Sciatic nerve (tissue), 2 donors: Measurements from ENCODE around the gene TBL3. TPM values are rescaled to one million over a fixed set of nuclear protein-coding genes. Genes with fewer than 3 reads are reported as not detected.
"Not testable (repeated sequence)": the region's sequence is repeated elsewhere in the genome, so short reads cannot be mapped to it uniquely, and the experiment has no call there.

Experiments used
- ATAC-seq: fragments of 200-7000 bp; cut with Tn5 transposase; one replicate; pipeline ENCODE4 v1.9.1; 2020; ENCODE audit warnings: mild to moderate bottlenecking, moderate library complexity
- DNase-seq: peaks from one replicate; pipeline ENCODE4 v3.0.0-alpha.2; 2020; ENCODE audit warnings: low spot score
- intact Hi-C: fragments of 100-400 bp; cut with DNase I; formaldehyde crosslinking; loops from one replicate; pipeline ENCODE4 v1.14.2; 2022
- total RNA-seq: library from RNA; stranded (reverse); fragmentation: NEBNext Ultra II Directional; extraction: Animal tissue kit (Norgen Biotek cat#: 25700); gene quantifications from one replicate; pipeline ENCODE4 v1.2.1, GENCODE V29; 2021
- donor health status: DM: no; HTN: no; CAD: no.
- donor health status: DM: no; HTN: no; CAD: no.

Gene TBL3
- total RNA-seq, 1 donor from 2014 or later: 21.8 TPM

DNA sequence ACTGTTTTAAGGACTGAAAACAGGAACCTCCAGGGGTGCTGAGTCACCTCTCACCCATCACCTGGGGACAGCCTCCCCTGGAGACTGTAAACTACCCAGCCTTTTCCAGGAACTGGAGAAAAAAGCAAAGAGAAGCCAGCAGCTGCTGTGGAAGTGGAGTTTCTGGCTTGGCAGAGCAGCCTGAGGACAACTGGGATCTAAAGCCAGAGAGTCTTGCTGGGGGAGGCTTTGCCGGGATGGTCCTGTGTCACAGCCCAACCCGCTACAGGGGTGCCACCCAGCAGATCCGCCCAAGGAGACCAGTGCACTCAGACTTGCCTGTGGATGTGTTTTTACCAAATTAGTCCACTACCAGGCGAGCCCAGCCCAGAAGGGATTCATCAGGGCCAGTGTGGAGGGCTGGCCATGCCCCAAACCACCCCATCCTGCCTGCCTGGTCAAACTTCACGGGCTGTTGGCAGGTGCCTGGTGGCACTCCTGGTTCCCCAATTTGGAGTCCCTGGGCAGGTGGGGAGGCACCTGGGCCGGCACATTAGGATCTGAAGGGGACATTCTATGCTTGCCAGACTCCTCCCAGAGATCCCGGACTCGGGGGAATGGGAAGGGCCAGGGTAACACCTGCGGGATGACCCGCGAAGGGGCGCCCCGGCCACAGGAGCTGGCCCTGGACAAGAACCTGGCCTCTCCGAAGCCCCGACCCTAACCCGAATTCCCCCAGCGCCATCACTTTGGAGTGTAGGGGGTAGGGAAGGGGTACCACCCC lies 29.6 kb upstream of the TBL3 start:
- DNase-seq: no peak
- intact Hi-C loops: no loop called here
- peak; percentile 2 for ATAC-seq

DNA sequence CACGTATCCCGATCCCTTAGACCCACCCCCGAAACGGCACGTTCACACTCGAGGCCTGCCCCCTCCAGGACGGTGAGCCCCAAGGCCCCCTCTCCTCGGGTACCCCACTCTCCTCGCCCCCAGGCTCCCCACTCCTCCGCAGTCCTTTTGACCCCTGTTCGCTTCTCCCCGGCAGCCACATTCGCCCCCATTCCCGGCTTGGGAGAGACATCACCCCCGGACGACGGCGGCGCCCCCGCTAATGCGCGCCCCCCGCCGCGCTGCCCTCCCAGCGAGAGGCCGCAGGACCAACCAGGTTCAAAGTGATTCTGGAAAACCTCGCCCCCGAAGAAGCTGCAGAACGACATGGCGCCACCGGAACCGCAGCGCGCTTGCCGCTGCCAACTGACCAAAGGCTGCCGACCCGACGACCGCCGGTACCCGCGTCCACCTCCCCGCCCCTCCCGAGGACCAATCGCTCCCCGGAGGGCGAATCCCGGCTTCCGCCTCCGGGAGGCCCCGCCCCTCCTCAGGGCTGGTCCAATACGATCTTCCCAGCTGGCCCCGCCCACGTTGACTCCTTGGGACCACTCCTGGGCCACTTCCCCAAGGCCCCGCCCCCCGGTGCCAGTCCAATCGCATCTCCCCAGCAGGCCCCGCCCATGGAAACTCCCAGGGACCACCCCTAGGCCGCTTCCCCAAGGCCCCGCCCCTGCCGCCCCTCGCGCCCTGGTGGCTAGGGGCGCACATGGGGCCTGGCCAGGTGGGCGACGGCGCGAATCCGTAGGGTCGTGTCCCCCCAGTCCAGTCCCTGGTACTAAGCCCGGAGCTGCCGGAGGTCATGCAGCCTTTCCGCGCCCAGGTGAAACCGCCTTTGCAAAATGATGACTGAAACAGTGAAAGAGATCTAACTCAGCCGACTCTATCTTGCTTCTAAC lies 28.8 kb upstream of the TBL3 start, which contains the start of gene MSRB1:
TSS of gene MSRB1 (minus strand) at position 390 of the 917 bp plus-strand sequence. CDS start at position 347, 43 bp downstream.
- peak; percentile 98 for ATAC-seq
- intact Hi-C loops: no loop called here
- DNase-seq: peak; percentile 100

DNA sequence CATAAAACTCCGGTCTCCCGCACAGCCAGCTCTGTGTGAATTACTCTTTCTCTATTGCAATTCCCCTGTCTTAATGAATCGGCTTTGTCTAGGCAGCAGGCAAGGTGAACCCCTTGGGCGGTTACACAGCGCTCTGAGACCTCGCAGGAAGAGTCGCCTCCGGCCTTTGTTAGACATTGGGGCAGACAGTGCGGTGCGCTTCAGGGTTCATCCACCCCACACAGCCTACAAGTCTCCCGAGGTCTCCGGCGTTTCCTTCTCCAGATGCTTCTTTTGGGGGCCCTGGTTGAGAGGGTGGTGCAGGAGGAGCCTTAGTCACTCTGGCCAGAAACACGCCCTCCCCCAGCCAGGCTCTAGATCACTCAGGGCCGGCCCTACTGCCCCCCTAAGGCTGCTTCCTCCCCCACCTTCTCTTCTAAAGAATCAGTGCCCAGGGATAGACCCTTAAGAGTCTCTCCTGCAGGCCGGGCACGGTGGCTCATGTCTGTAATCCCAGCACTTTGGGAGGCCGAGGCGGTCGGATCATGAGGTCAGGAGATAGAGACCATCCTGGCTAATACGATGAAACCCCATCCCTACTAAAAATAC lies 27.1 kb upstream of the TBL3 start:
- ATAC-seq (no peak), DNase-seq (no peak)
- intact Hi-C loops: no loop called here

DNA sequence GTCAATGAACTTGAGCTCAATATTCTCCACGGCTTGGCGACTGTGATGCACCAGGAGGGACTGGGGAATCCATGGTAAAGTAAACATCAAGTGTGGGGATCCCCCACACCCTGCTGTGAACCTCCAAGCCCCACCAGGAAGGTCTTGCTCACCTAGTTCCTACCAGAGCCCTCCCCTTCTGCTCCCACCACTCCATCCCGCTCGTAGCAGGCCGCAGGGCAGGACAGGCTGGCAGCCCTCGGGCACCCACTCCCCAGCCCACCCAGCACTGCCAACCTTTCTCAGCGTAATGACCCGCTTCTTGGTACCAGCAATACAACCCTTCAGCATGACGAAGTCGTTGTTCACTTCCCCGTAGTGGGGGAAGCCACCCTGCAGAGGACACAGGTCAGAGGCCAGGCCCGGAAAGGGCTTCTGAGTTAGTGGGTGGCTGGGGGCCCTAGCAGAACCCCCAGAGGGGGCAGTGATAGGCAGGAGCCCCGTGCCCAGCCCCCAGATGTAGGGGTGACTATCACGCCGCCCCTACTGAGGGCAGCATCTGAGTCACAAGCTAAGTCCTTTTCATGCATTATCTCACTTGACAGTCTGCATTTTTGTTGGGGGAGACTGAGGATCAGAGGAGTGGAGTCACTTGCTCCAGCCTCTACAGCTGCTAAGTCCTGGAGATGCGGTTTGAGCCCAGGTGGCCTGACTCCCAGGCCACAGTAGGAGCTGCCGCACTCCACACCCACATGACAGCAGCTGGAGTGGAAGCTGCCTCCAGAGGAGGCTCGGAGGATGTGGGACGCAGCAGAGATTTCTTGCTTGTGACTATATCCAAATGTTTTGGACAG lies 26.1 kb upstream of the TBL3 start:
- DNase-seq: no peak
- ATAC-seq: no peak
- intact Hi-C loops: no loop called here

GRCh38 chr16:1946495-1947368 lies 25.1 kb upstream of the TBL3 start:
- DNase-seq (no peak), ATAC-seq (no peak)
- intact Hi-C loops: no loop called here

DNA sequence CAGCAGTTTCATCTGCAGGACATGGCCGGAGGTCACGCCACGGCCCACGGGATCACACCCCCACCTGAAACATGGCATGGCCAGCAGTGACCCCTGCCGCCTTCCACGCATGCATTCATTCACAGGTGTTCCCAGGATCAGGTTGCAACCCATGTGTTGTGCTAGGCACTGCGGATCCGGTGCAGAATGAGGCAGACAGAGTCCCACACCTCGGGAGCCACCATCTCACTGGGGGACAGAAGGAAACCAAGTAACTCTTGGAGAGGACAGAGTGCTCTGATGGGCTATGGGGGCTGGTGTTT lies 24.5 kb upstream of the TBL3 start:
- intact Hi-C loops: no loop called here
- ATAC-seq: no peak
- no peak for DNase-seq

DNA sequence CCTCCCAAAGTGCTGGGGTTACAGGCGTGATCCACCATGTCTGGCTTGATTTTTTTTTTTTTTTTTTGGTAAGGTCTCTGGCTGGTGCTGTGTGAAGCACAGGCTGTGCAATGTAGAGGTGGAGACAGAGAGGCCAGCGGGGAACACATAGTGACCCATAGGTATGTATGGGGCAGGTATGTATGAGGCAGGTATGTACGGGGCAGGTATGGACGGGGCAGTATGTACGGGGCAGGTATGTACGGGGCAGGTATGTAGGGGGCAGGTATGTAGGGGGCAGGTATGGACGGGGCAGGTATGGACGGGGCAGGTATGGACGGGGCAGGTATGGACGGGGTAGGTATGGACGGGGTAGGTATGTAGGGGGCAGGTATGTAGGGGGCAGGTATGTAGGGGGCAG lies 22.3 kb upstream of the TBL3 start:
- ATAC-seq: no peak
- intact Hi-C loops: no loop called here

DNA sequence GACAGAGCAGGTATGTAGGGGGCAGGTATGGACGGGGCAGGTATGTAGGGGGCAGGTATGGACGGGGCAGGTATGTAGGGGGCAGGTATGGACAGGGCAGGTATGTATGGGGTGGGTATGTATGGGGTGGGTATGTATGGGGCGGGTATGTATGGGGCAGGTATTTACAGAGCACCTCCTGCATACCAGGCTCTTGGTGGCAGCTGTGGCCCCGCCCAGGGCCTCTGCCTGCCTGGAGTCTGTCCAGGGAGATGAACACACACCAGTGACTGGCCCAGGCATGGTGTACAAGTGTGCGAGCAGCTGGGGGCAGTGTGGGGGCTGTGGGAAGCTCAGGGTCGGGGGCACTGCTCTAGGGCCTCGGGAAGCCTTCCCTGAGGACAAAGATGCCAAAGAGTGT lies 21.8 kb upstream of the TBL3 start:
- DNase-seq (no peak), ATAC-seq (no peak)
- intact Hi-C loops: no loop called here

More for the DNA sequence above, 22.3 kb upstream of the TBL3 start:
- no peak for DNase-seq

GRCh38 chr16:1950559-1950958 lies 21.3 kb upstream of the TBL3 start:
- DNase-seq (no peak), ATAC-seq (no peak)
- intact Hi-C loops: no loop called here

- no peak for ATAC-seq
- intact Hi-C loops: no loop called here
- DNase-seq: no peak
Observed at GRCh38 chr16:1953734-1954133, 18.1 kb upstream of the TBL3 start.

- ATAC-seq, DNase-seq, intact Hi-C loops: not testable (repeated sequence)
Observed at GRCh38 chr16:1957434-1958142, 14.3 kb upstream of the TBL3 start.

DNA sequence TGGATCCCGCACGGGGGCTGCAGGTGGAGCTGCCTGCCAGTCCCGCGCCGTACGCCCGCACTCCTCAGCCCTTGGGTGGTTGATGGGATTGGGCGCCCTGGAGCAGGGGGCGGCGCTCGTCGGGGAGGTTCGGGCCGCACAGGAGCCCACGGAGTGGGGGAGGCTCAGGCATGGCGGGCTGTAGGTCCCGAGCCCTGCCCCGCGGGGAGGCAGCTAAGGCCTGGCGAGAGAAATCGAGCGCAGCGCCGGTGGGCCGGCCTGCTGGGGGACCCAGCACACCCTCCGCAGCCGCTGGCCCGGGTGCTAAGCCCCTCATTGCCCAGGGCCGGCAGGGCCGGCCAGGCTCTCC lies 13.7 kb upstream of the TBL3 start:
- DNase-seq, intact Hi-C loops: not testable (repeated sequence)

DNA sequence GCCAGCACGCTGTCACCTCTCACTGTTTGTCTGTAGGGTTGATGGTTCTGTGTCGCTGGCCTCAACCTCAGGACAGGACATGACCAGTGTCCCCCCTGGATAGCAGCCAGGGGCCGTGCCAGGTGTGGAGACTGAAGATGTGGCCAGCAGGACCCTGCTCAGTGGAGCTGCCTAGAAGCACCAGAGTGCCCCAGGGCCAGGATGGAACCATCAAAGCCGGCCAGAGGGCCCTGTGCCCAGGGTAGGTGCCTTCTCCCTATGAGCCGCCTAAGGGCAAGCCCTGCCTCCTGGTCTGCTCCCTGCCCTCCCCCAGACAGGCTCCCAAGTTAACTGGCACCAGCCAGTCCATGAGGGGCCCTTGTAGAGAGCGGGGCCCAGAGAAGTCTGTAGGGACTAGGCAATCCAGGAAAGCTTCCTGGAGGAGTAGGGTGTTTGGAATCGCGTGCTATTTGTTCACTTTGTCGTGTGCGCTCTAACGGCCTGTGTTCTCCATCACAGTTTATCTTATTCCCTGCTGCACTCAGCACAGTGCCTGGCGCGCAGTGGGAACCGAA lies 13.1 kb upstream of the TBL3 start:
- peak; percentile 20 for ATAC-seq
- no peak for DNase-seq
- intact Hi-C loops: no loop called here

More for the DNA sequence above, 13.7 kb upstream of the TBL3 start:
- ATAC-seq: not testable (repeated sequence)

DNA sequence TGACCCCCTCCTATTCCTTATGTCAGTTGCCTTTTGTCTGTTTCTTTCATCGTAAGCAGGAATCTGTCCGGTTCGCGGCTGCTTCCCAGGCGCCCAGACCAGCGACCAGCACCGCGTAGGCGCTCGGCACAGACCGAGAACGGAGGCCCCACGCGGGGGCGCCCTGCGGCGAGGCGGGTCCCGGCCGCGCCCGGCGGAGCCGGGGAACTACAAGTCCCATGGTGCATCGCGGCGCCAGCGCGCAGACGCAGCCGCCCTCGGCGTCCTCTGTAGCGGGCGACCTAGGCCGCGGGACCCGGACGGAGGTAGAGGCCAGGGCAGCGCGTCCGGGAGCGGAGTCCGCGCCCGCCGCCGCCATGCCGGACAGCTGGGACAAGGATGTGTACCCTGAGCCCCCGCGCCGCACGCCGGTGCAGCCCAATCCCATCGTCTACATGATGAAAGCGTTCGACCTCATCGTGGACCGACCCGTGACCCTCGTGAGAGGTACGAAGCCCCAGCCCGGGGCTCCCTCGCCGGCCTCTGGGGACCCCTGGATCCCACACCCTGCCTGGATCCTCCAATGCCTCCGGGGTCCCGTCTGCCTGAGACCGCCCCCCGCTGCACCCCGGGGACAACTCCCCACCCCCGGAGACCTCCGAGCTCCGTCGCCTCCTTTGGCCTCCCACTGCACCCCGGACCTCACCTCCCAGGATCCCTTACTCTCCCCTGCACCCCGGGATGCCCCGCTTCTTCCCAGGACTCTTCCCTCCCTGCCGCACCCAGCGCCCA lies 12.4 kb upstream of the TBL3 start, which contains the start of gene NDUFB10:
TSS of gene NDUFB10 (plus strand) at position 270 of the 771 bp plus-strand sequence. CDS start at position 357, 87 bp downstream.
- peak; percentile 95 for DNase-seq
- peak; percentile 94 for ATAC-seq
- intact Hi-C loops: loop anchor here (2.0 kb wide), 1 partner anchor 19 kb away; no protein-coding TSS in a partner anchor

DNA sequence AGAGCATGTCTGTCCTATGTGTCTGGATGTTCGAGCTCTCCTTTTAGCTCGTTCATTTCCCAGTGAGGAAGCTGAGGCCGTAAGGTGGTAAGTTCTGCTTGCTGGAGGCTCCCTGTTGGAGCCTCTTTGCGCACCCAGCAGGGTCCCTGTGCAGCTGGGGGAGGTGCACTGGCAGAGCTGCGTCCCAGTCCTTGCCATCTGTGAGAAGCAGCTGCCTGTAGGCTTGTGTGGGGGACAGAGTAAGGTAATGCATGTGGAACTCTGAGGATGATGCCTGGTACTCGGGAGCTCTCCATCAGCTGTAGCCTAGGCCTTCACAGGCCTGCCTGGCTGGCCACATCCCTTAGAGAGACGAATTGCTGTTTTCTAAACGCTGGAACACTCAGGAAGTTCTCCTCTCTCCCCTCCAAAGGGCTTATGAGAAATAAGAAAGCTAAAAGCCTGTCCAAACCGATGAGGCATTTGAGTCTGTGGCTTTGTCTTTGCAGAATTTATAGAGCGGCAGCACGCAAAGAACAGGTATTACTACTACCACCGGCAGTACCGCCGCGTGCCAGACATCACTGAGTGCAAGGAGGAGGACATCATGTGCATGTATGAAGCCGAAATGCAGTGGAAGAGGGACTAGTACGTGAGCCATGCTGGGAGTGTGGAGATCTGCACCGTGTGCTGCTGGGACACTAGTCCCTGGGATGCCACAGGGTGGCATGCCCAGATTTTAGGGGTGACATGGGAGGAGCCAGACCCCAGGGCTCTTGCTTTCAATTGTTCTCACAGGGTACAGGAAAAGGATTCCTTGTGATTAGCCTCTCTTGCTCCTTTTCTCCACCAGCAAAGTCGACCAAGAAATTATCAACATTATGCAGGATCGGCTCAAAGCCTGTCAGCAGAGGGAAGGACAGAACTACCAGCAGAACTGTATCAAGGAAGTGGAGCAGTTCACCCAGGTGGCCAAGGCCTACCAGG lies 10.9 kb upstream of the TBL3 start:
- ATAC-seq (no peak), DNase-seq (no peak)
- intact Hi-C loops: loop anchor here (2.0 kb wide), 1 partner anchor 18 kb away; no protein-coding TSS in a partner anchor
